ENCODE results near the gene COL1A1. TPM values are rescaled to one million over a fixed set of nuclear protein-coding genes. Genes with fewer than 3 reads are reported as not detected.

COL1A1 gene
- total and polyA plus RNA-seq, 2 donors from 2014 or later = 9.2 to 142 TPM

- no peak for TF ChIP-seq CTCF (IDR thresholded peaks at IDR 0.05; ENCODE audit: borderline replicate concordance, extremely low read depth, insufficient read depth)
- DNase-seq (peak in 3 of 5 donors; percentile 50 to 86 (median 77)), FAIRE-seq (no peak)
- H3K27ac ChIP-seq (ENCODE audit: low read depth in 2 of 2, low read length in 2 of 2) = peak overlapping the region in 1 of 2 donors; percentile 2
- intact Hi-C loops (cut with DNase I) = no loop called here
- no peaks in the 10 kb centered on the region for H3K27me3 ChIP-seq (ENCODE audit: control insufficient read depth, insufficient read depth, low read length)
- H3K4me3 ChIP-seq (ENCODE audit: low read length in 3 of 3) = no peak overlapping the region
- no peak overlapping the region for H3K9ac ChIP-seq (ENCODE audit: low read length in 3 of 3)
- peaks cover 0 to 2% (median 0%) of the 10 kb centered on the region in 3 donors for H3K4me1 ChIP-seq (ENCODE audit: control insufficient read depth in 2 of 3, insufficient read depth in 2 of 3, low read depth in 1 of 3, low read length in 3 of 3)
- H3K36me3 ChIP-seq (ENCODE audit: control insufficient read depth in 2 of 3, insufficient read depth in 3 of 3, low read length in 3 of 3) = no peaks in the 10 kb centered on the region
- no peaks in the 10 kb centered on the region for H3K9me3 ChIP-seq (ENCODE audit: control insufficient read depth in 2 of 3, insufficient read depth in 1 of 3, low read length in 3 of 3)
Measured at GRCh38 chr17:50219939-50220465, 18.6 kb upstream of the COL1A1 start.

- intact Hi-C loops (cut with DNase I) = no loop called here
- TF ChIP-seq CTCF (IDR thresholded peaks at IDR 0.05; ENCODE audit: borderline replicate concordance, extremely low read depth, insufficient read depth) = no peak
- Histone ChIP-seq H3K4me1 (ENCODE audit: control insufficient read depth in 2 of 3, insufficient read depth in 2 of 3, low read depth in 1 of 3, low read length in 3 of 3) (peaks cover 0 to 5% (median 0%) of the 10 kb centered on the region in 3 donors), H3K4me3 (ENCODE audit: low read length in 3 of 3) (no peak overlapping the region), H3K36me3 (ENCODE audit: control insufficient read depth in 2 of 3, insufficient read depth in 3 of 3, low read length in 3 of 3) (no peaks in the 10 kb centered on the region), H3K27me3 (ENCODE audit: control insufficient read depth, insufficient read depth, low read length) (no peaks in the 10 kb centered on the region), H3K9me3 (ENCODE audit: control insufficient read depth in 2 of 3, insufficient read depth in 1 of 3, low read length in 3 of 3) (no peaks in the 10 kb centered on the region), H3K27ac (ENCODE audit: low read depth in 2 of 2, low read length in 2 of 2) (no peak overlapping the region), H3K9ac (ENCODE audit: low read length in 3 of 3) (no peak overlapping the region)
- FAIRE-seq (no peak), DNase-seq (no peak)
Measured at GRCh38 chr17:50219342-50219741, 17.9 kb upstream of the COL1A1 start.

DNA sequence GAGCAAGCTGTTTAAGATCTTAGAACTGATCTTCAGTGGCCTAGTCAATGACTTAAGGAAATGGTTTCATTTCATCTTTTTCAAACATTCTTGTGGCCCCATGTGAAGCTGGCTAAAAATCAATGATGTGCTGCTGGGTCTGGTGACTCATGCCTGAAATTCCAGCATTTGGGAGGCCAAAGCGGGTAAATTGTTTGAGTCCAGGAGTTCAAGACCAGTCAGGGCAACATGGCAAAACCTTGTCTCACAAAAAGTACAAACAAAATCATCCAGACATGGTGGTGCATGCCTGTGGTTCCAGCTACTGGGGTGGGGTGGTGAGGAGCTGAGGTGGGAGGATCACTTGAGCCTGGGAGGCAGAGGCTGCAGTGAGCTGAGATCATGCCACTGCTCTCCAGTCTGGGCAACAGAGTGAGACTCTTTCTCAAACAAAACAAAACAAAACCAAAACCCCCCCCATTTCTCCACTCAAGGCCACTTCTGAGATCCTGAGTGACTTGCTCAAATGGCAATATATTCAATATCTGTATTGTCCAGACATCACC, 17.4 kb upstream of the COL1A1 start:
- FAIRE-seq = no peak
- no peak overlapping the region for H3K4me3 ChIP-seq (ENCODE audit: low read length in 3 of 3)
- H3K27ac ChIP-seq (ENCODE audit: low read depth in 2 of 2, low read length in 2 of 2) = peak overlapping the region in 1 of 2 donors; percentile 37
- H3K27me3 ChIP-seq (ENCODE audit: control insufficient read depth, insufficient read depth, low read length) = no peaks in the 10 kb centered on the region
- no peak for DNase-seq
- H3K9me3 ChIP-seq (ENCODE audit: control insufficient read depth in 2 of 3, insufficient read depth in 1 of 3, low read length in 3 of 3) = no peaks in the 10 kb centered on the region
- H3K4me1 ChIP-seq (ENCODE audit: control insufficient read depth in 2 of 3, insufficient read depth in 2 of 3, low read depth in 1 of 3, low read length in 3 of 3) = peaks cover 0 to 5% (median 0%) of the 10 kb centered on the region in 3 donors
- TF ChIP-seq CTCF (IDR thresholded peaks at IDR 0.05; ENCODE audit: borderline replicate concordance, extremely low read depth, insufficient read depth) = no peak
- H3K9ac ChIP-seq (ENCODE audit: low read length in 3 of 3) = no peak overlapping the region
- intact Hi-C loops (cut with DNase I) = no loop called here
- no peaks in the 10 kb centered on the region for H3K36me3 ChIP-seq (ENCODE audit: control insufficient read depth in 2 of 3, insufficient read depth in 3 of 3, low read length in 3 of 3)
